Measurements from ENCODE around the gene NYNRIN. TPM values are rescaled to one million over a fixed set of nuclear protein-coding genes. Genes with fewer than 3 reads are reported as not detected.

Gene NYNRIN
- total RNA-seq, 1 experiment from 2014 or later = not detected

GRCh38 chr14:24372701-24373416 is 25.9 kb upstream of the NYNRIN start:
- H3K9ac ChIP-seq (ENCODE audit: low read length) = no peak overlapping the region
- H3K4me3 ChIP-seq (ENCODE audit: low read length) = no peak overlapping the region
- H3K4me1 ChIP-seq (ENCODE audit: low read length) = peaks cover 29% of the 10 kb centered on the region
- no peak overlapping the region for H3K27ac ChIP-seq (ENCODE audit: low read length)
- H4K20me1 ChIP-seq (ENCODE audit: insufficient read depth, low read depth, low read length) = no peaks in the 10 kb centered on the region
- no peaks in the 10 kb centered on the region for H3K9me3 ChIP-seq (ENCODE audit: low read length)
- no peak overlapping the region for H2AFZ ChIP-seq (ENCODE audit: low read length)
- no peaks in the 10 kb centered on the region for H3K27me3 ChIP-seq (ENCODE audit: low read length)
- H3K79me2 ChIP-seq (ENCODE audit: low read length) = no peaks in the 10 kb centered on the region
- H3K9me2 ChIP-seq (replicated peaks; ENCODE audit: insufficient read depth, low read length) = no peaks in the 10 kb centered on the region
- H3K4me2 ChIP-seq (ENCODE audit: low read depth, low read length, poor library complexity, severe bottlenecking) = no peak overlapping the region
- no peaks in the 10 kb centered on the region for H3K36me3 ChIP-seq (ENCODE audit: insufficient read depth, low read length)
- no peak for DNase-seq

- Histone ChIP-seq H3K27me3 (ENCODE audit: low read length) (no peaks in the 10 kb centered on the region), H4K20me1 (ENCODE audit: insufficient read depth, low read depth, low read length) (no peaks in the 10 kb centered on the region), H3K79me2 (ENCODE audit: low read length) (no peaks in the 10 kb centered on the region), H3K4me1 (ENCODE audit: low read length) (peaks cover 1% of the 10 kb centered on the region), H3K27ac (ENCODE audit: low read length) (no peak overlapping the region), H3K4me3 (ENCODE audit: low read length) (no peak overlapping the region), H3K9ac (ENCODE audit: low read length) (no peak overlapping the region), H3K36me3 (ENCODE audit: insufficient read depth, low read length) (no peaks in the 10 kb centered on the region), H3K9me2 (replicated peaks; ENCODE audit: insufficient read depth, low read length) (no peaks in the 10 kb centered on the region), H3K4me2 (ENCODE audit: low read depth, low read length, poor library complexity, severe bottlenecking) (no peak overlapping the region), H2AFZ (ENCODE audit: low read length) (no peak overlapping the region), H3K9me3 (ENCODE audit: low read length) (no peaks in the 10 kb centered on the region)
- no peak for DNase-seq
These were observed 22.2 kb upstream of the NYNRIN start for GRCh38 chr14:24376448-24377070.

DNA sequence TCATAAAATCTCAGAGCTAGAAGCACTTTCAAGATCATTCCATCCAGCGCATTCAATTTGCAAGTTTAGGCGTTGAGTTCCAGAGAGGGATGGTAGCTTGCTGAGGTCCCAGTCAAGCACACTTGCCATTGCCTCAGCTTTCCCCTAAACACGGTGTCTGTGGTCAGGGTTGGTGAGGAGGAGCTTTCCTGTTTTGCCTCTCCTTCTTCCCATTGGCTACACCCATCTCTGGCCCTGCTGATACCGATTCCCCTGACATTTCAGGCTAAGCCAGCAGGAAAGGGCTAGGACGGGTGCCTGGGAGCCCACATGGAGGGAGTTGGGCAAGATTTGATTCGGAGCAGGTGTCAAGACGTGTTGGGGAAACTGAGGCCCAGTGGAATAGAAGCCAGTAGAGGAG is 21.7 kb upstream of the NYNRIN start:
- Histone ChIP-seq H3K27ac (ENCODE audit: low read length) (no peak overlapping the region), H3K4me1 (ENCODE audit: low read length) (no peaks in the 10 kb centered on the region), H3K9me3 (ENCODE audit: low read length) (no peaks in the 10 kb centered on the region), H3K4me2 (ENCODE audit: low read depth, low read length, poor library complexity, severe bottlenecking) (no peak overlapping the region), H2AFZ (ENCODE audit: low read length) (no peak overlapping the region), H3K4me3 (ENCODE audit: low read length) (no peak overlapping the region), H3K9ac (ENCODE audit: low read length) (no peak overlapping the region), H3K9me2 (replicated peaks; ENCODE audit: insufficient read depth, low read length) (no peaks in the 10 kb centered on the region), H3K27me3 (ENCODE audit: low read length) (no peaks in the 10 kb centered on the region), H4K20me1 (ENCODE audit: insufficient read depth, low read depth, low read length) (no peaks in the 10 kb centered on the region), H3K79me2 (ENCODE audit: low read length) (no peaks in the 10 kb centered on the region), H3K36me3 (ENCODE audit: insufficient read depth, low read length) (no peaks in the 10 kb centered on the region)
- DNase-seq = no peak

DNA sequence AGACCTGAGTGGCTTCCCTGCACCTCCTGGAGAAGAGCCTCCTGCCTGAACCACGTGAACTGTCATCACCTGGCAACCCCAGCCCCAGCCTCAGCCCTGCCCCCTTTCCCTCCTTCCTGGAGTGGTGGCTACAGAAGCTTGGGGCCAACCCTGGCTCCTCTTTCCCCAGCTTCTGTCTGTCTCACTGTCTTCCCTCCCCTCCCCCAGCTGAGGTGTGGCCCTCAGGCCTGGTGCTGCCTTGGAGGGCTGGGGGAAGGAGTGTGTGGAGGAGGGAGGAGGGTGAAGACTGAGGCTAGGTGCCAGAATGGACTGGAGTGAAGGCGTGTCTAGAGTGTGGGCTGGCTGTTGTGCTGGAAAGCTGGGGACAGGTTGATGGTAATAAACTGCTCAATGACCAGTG is 21.1 kb upstream of the NYNRIN start:
- no peaks in the 10 kb centered on the region for H4K20me1 ChIP-seq (ENCODE audit: insufficient read depth, low read depth, low read length)
- no peak overlapping the region for H2AFZ ChIP-seq (ENCODE audit: low read length)
- no peak overlapping the region for H3K27ac ChIP-seq (ENCODE audit: low read length)
- no peaks in the 10 kb centered on the region for H3K4me1 ChIP-seq (ENCODE audit: low read length)
- DNase-seq = no peak
- H3K9ac ChIP-seq (ENCODE audit: low read length) = no peak overlapping the region
- no peaks in the 10 kb centered on the region for H3K79me2 ChIP-seq (ENCODE audit: low read length)
- H3K4me3 ChIP-seq (ENCODE audit: low read length) = no peak overlapping the region
- H3K36me3 ChIP-seq (ENCODE audit: insufficient read depth, low read length) = no peaks in the 10 kb centered on the region
- no peaks in the 10 kb centered on the region for H3K9me2 ChIP-seq (replicated peaks; ENCODE audit: insufficient read depth, low read length)
- no peak overlapping the region for H3K4me2 ChIP-seq (ENCODE audit: low read depth, low read length, poor library complexity, severe bottlenecking)
- no peaks in the 10 kb centered on the region for H3K27me3 ChIP-seq (ENCODE audit: low read length)
- no peaks in the 10 kb centered on the region for H3K9me3 ChIP-seq (ENCODE audit: low read length)

DNA sequence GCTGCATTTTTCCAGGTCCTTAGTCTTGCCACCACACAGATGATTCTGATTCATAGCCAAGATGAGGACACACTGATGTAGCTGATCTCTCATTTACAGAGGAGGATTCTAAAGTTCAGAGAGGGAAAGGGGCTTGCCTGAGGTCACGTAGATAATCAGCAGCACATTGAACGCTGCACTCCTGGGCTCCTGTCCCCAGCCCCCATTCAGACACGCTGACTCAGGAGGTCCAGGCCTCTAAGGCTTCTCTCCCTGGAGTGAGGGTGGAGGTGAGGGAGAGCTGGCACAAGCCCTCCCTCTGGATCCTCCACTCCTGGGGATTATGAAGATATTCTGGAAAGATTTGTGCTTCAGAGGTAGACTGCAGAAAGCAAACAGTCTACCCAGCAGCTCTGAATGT is 20.5 kb upstream of the NYNRIN start:
- no peaks in the 10 kb centered on the region for H3K27me3 ChIP-seq (ENCODE audit: low read length)
- H3K79me2 ChIP-seq (ENCODE audit: low read length) = no peaks in the 10 kb centered on the region
- no peak for DNase-seq
- no peak overlapping the region for H3K4me2 ChIP-seq (ENCODE audit: low read depth, low read length, poor library complexity, severe bottlenecking)
- no peak overlapping the region for H3K27ac ChIP-seq (ENCODE audit: low read length)
- no peaks in the 10 kb centered on the region for H3K36me3 ChIP-seq (ENCODE audit: insufficient read depth, low read length)
- H2AFZ ChIP-seq (ENCODE audit: low read length) = no peak overlapping the region
- H3K4me3 ChIP-seq (ENCODE audit: low read length) = no peak overlapping the region
- H3K9ac ChIP-seq (ENCODE audit: low read length) = no peak overlapping the region
- no peaks in the 10 kb centered on the region for H3K9me3 ChIP-seq (ENCODE audit: low read length)
- no peaks in the 10 kb centered on the region for H3K9me2 ChIP-seq (replicated peaks; ENCODE audit: insufficient read depth, low read length)
- H3K4me1 ChIP-seq (ENCODE audit: low read length) = no peaks in the 10 kb centered on the region
- H4K20me1 ChIP-seq (ENCODE audit: insufficient read depth, low read depth, low read length) = no peaks in the 10 kb centered on the region

GRCh38 chr14:24378981-24379906 is 19.6 kb upstream of the NYNRIN start:
- Histone ChIP-seq H3K36me3 (ENCODE audit: insufficient read depth, low read length) (no peaks in the 10 kb centered on the region), H3K4me2 (ENCODE audit: low read depth, low read length, poor library complexity, severe bottlenecking) (no peak overlapping the region), H3K9me2 (replicated peaks; ENCODE audit: insufficient read depth, low read length) (no peaks in the 10 kb centered on the region), H3K79me2 (ENCODE audit: low read length) (no peaks in the 10 kb centered on the region), H2AFZ (ENCODE audit: low read length) (no peak overlapping the region), H3K9ac (ENCODE audit: low read length) (no peak overlapping the region), H3K27ac (ENCODE audit: low read length) (no peak overlapping the region), H3K4me1 (ENCODE audit: low read length) (no peaks in the 10 kb centered on the region), H3K9me3 (ENCODE audit: low read length) (no peaks in the 10 kb centered on the region), H3K4me3 (ENCODE audit: low read length) (no peak overlapping the region), H3K27me3 (ENCODE audit: low read length) (no peaks in the 10 kb centered on the region), H4K20me1 (ENCODE audit: insufficient read depth, low read depth, low read length) (no peaks in the 10 kb centered on the region)
- no peak for DNase-seq

DNA sequence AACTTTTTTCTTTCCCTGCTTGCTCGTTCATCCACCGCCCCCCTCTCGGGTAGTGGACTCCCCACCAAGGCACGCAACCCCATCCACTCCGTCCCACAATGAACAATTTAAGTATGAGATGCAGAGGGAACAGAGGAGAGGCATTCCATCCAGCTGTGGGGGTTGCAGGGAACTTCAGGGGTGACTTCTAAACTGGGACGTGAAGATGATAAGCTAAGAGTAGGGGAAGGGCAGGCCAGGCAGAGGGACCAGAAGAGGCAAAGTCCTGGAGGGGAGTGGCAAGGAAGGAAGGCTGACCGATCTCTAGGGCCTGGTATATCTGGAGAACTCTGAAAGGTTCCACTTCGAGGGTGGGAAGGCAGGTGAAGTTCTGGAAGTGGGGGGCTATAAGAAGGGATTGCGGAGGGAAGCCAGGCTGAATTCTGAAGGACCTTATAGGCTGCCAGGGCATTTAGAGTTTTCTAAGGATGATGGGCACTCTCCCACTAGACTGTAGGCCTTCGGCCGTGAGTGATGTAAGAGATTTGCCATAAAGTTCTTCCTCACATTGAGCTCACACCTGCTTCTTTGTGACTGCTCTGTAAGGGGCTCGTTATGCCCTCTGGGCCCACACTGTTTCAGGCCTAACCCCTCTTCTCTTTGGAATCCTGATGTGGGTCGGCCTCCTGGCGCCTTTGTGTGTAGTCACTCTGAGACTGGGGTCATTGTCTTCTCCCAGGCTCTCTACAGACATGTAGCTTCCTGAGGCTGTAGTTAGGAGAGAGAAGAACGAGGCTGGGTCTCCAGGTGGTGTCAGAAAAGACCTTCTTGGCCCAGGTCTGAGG is 18.7 kb upstream of the NYNRIN start:
- Histone ChIP-seq H3K9me3 (ENCODE audit: low read length) (no peaks in the 10 kb centered on the region), H3K4me2 (ENCODE audit: low read depth, low read length, poor library complexity, severe bottlenecking) (no peak overlapping the region), H4K20me1 (ENCODE audit: insufficient read depth, low read depth, low read length) (no peaks in the 10 kb centered on the region), H3K4me3 (ENCODE audit: low read length) (no peak overlapping the region), H3K36me3 (ENCODE audit: insufficient read depth, low read length) (no peaks in the 10 kb centered on the region), H3K4me1 (ENCODE audit: low read length) (no peaks in the 10 kb centered on the region), H3K9me2 (replicated peaks; ENCODE audit: insufficient read depth, low read length) (no peaks in the 10 kb centered on the region), H3K79me2 (ENCODE audit: low read length) (no peaks in the 10 kb centered on the region), H3K27ac (ENCODE audit: low read length) (no peak overlapping the region), H2AFZ (ENCODE audit: low read length) (no peak overlapping the region), H3K9ac (ENCODE audit: low read length) (no peak overlapping the region), H3K27me3 (ENCODE audit: low read length) (no peaks in the 10 kb centered on the region)
- DNase-seq = no peak
